ENCODE results near the gene FBXW8.

GRCh38 chr12:117039891-117040309 lies 129.2 kb downstream of the FBXW8 start:
- TF ChIP-seq POLR2A (IDR thresholded peaks at IDR 0.05), result no peak
- TF ChIP-seq CTCF (IDR thresholded peaks at IDR 0.05), result no peak
